ENCODE measurements around the gene TRIP10. TPM values are rescaled to one million over a fixed set of nuclear protein-coding genes. Genes with fewer than 3 reads are reported as not detected.

Gene TRIP10
- total and polyA plus RNA-seq, 5 donors from 2014 or later, result 0.37 to 2.6 (median 0.44) TPM; not detected in 1

GRCh38 chr19:6723108-6723618 lies 16.3 kb upstream of the TRIP10 start:
- Mint-ChIP-seq H3K27ac (no peak overlapping the region), H3K4me3 (no peak overlapping the region)

GRCh38 chr19:6723738-6724137 lies 15.7 kb upstream of the TRIP10 start:
- H3K4me3 Mint-ChIP-seq, result peak overlapping the region in 1 of 4 donors; percentile 48
- no peak overlapping the region for H3K4me3 ChIP-seq (ENCODE audit: low read depth, low read length)
- H3K27me3 Mint-ChIP-seq, result peaks cover 5% of the 10 kb centered on the region

More at GRCh38 chr19:6723108-6723618, 16.3 kb upstream of the TRIP10 start:
- H3K9me3 Mint-ChIP-seq, result peaks cover 0 to 1% (median 0%) of the 10 kb centered on the region in 7 donors
- no peaks in the 10 kb centered on the region for H3K36me3 ChIP-seq (ENCODE audit: control insufficient read depth, insufficient read depth, low read length)
- H3K9me3 ChIP-seq (ENCODE audit: control insufficient read depth in 2 of 2, low read length in 2 of 2), result no peaks in the 10 kb centered on the region
- no peak overlapping the region for H3K4me3 ChIP-seq (ENCODE audit: low read depth, low read length)
- H3K36me3 Mint-ChIP-seq, result no peaks in the 10 kb centered on the region
- no peaks in the 10 kb centered on the region for H3K27me3 ChIP-seq (ENCODE audit: control insufficient read depth, insufficient read depth, low read length)
- no peak overlapping the region for H3K27ac ChIP-seq (ENCODE audit: insufficient read depth, low read length, poor library complexity, severe bottlenecking)
- peaks cover 5% of the 10 kb centered on the region for H3K27me3 Mint-ChIP-seq
- H3K4me1 Mint-ChIP-seq, result peaks cover 0 to 11% (median 2%) of the 10 kb centered on the region in 4 donors
- DNase-seq (no peak), ATAC-seq (ENCODE audit: low read depth in 2 of 2) (no peak)
- no peaks in the 10 kb centered on the region for H3K4me1 ChIP-seq (ENCODE audit: control insufficient read depth, insufficient read depth, low read length, poor library complexity, severe bottlenecking)

GRCh38 chr19:6724631-6725492 lies 14.6 kb upstream of the TRIP10 start:
- no peak overlapping the region for H3K27ac ChIP-seq (ENCODE audit: insufficient read depth, low read length, poor library complexity, severe bottlenecking)

More at GRCh38 chr19:6723738-6724137, 15.7 kb upstream of the TRIP10 start:
- no peak overlapping the region for H3K27ac Mint-ChIP-seq
- peaks cover 0 to 11% (median 2%) of the 10 kb centered on the region in 4 donors for H3K4me1 Mint-ChIP-seq
- H3K36me3 ChIP-seq (ENCODE audit: control insufficient read depth, insufficient read depth, low read length), result no peaks in the 10 kb centered on the region
- no peak overlapping the region for H3K27ac ChIP-seq (ENCODE audit: insufficient read depth, low read length, poor library complexity, severe bottlenecking)
- no peak for ATAC-seq (ENCODE audit: low read depth in 2 of 2)
- H3K9me3 ChIP-seq (ENCODE audit: control insufficient read depth in 2 of 2, low read length in 2 of 2), result no peaks in the 10 kb centered on the region
- no peaks in the 10 kb centered on the region for H3K36me3 Mint-ChIP-seq
- H3K27me3 ChIP-seq (ENCODE audit: control insufficient read depth, insufficient read depth, low read length), result no peaks in the 10 kb centered on the region
- DNase-seq, result no peak
- H3K9me3 Mint-ChIP-seq, result peaks cover 0 to 1% (median 0%) of the 10 kb centered on the region in 7 donors
- H3K4me1 ChIP-seq (ENCODE audit: control insufficient read depth, insufficient read depth, low read length, poor library complexity, severe bottlenecking), result no peaks in the 10 kb centered on the region

GRCh38 chr19:6725513-6726231 lies 13.8 kb upstream of the TRIP10 start:
- Histone ChIP-seq H3K4me3 (ENCODE audit: low read depth, low read length) (no peak overlapping the region), H3K4me1 (ENCODE audit: control insufficient read depth, insufficient read depth, low read length, poor library complexity, severe bottlenecking) (no peaks in the 10 kb centered on the region), H3K27ac (ENCODE audit: insufficient read depth, low read length, poor library complexity, severe bottlenecking) (no peak overlapping the region), H3K27me3 (ENCODE audit: control insufficient read depth, insufficient read depth, low read length) (no peaks in the 10 kb centered on the region), H3K9me3 (ENCODE audit: control insufficient read depth in 2 of 2, low read length in 2 of 2) (no peaks in the 10 kb centered on the region), H3K36me3 (ENCODE audit: control insufficient read depth, insufficient read depth, low read length) (no peaks in the 10 kb centered on the region)
- Mint-ChIP-seq H3K27ac (no peak overlapping the region), H3K4me3 (no peak overlapping the region), H3K9me3 (peaks cover 0 to 1% (median 0%) of the 10 kb centered on the region in 7 donors), H3K4me1 (peaks cover 0 to 11% (median 2%) of the 10 kb centered on the region in 4 donors), H3K36me3 (peaks cover 4% of the 10 kb centered on the region), H3K27me3 (peaks cover 5% of the 10 kb centered on the region)
- ATAC-seq (ENCODE audit: low read depth in 2 of 2) (no peak), DNase-seq (no peak)

More at GRCh38 chr19:6724631-6725492, 14.6 kb upstream of the TRIP10 start:
- DNase-seq, result no peak
- no peaks in the 10 kb centered on the region for H3K9me3 ChIP-seq (ENCODE audit: control insufficient read depth in 2 of 2, low read length in 2 of 2)
- H3K27me3 ChIP-seq (ENCODE audit: control insufficient read depth, insufficient read depth, low read length), result no peaks in the 10 kb centered on the region
- H3K4me3 ChIP-seq (ENCODE audit: low read depth, low read length), result no peak overlapping the region
- no peaks in the 10 kb centered on the region for H3K36me3 ChIP-seq (ENCODE audit: control insufficient read depth, insufficient read depth, low read length)
- Mint-ChIP-seq H3K9me3 (peaks cover 0 to 1% (median 0%) of the 10 kb centered on the region in 7 donors), H3K4me3 (no peak overlapping the region), H3K36me3 (peaks cover 4% of the 10 kb centered on the region), H3K27me3 (peaks cover 5% of the 10 kb centered on the region), H3K27ac (peak overlapping the region in 1 of 3 donors; percentile 37), H3K4me1 (peaks cover 0 to 11% (median 2%) of the 10 kb centered on the region in 4 donors)
- ATAC-seq (ENCODE audit: low read depth in 2 of 2), result no peak
- H3K4me1 ChIP-seq (ENCODE audit: control insufficient read depth, insufficient read depth, low read length, poor library complexity, severe bottlenecking), result no peaks in the 10 kb centered on the region

- H3K27ac Mint-ChIP-seq, result peak overlapping the region in 1 of 3 donors; percentile 52
- no peak overlapping the region for H3K4me3 Mint-ChIP-seq
- peaks cover 9% of the 10 kb centered on the region for H3K36me3 Mint-ChIP-seq
- no peak for DNase-seq
- Histone ChIP-seq H3K27me3 (ENCODE audit: control insufficient read depth, insufficient read depth, low read length) (no peaks in the 10 kb centered on the region), H3K4me3 (ENCODE audit: low read depth, low read length) (no peak overlapping the region), H3K36me3 (ENCODE audit: control insufficient read depth, insufficient read depth, low read length) (peaks cover 5% of the 10 kb centered on the region), H3K9me3 (ENCODE audit: control insufficient read depth in 2 of 2, low read length in 2 of 2) (no peaks in the 10 kb centered on the region), H3K27ac (ENCODE audit: insufficient read depth, low read length, poor library complexity, severe bottlenecking) (no peak overlapping the region), H3K4me1 (ENCODE audit: control insufficient read depth, insufficient read depth, low read length, poor library complexity, severe bottlenecking) (no peaks in the 10 kb centered on the region)
- peaks cover 0 to 1% (median 0%) of the 10 kb centered on the region in 7 donors for H3K9me3 Mint-ChIP-seq
- ATAC-seq (ENCODE audit: low read depth in 2 of 2), result no peak
- no peaks in the 10 kb centered on the region for H3K27me3 Mint-ChIP-seq
- H3K4me1 Mint-ChIP-seq, result peaks cover 0 to 7% (median 2%) of the 10 kb centered on the region in 4 donors
Observed at GRCh38 chr19:6728346-6728745, 11.1 kb upstream of the TRIP10 start.

- no peaks in the 10 kb centered on the region for H3K27me3 ChIP-seq (ENCODE audit: control insufficient read depth, insufficient read depth, low read length)
- no peaks in the 10 kb centered on the region for H3K4me1 ChIP-seq (ENCODE audit: control insufficient read depth, insufficient read depth, low read length, poor library complexity, severe bottlenecking)
- no peak overlapping the region for H3K27ac ChIP-seq (ENCODE audit: insufficient read depth, low read length, poor library complexity, severe bottlenecking)
- H3K4me3 Mint-ChIP-seq, result no peak overlapping the region
- H3K4me3 ChIP-seq (ENCODE audit: low read depth, low read length), result no peak overlapping the region
- ATAC-seq (ENCODE audit: low read depth in 2 of 2) (no peak), DNase-seq (no peak)
- H3K36me3 Mint-ChIP-seq, result peaks cover 9% of the 10 kb centered on the region
- H3K4me1 Mint-ChIP-seq, result peaks cover 0 to 6% (median 3%) of the 10 kb centered on the region in 4 donors
- H3K27ac Mint-ChIP-seq, result no peak overlapping the region
- H3K9me3 Mint-ChIP-seq, result no peaks in the 10 kb centered on the region
- peaks cover 5% of the 10 kb centered on the region for H3K36me3 ChIP-seq (ENCODE audit: control insufficient read depth, insufficient read depth, low read length)
- no peaks in the 10 kb centered on the region for H3K9me3 ChIP-seq (ENCODE audit: control insufficient read depth in 2 of 2, low read length in 2 of 2)
- no peaks in the 10 kb centered on the region for H3K27me3 Mint-ChIP-seq
Observed at GRCh38 chr19:6729573-6730152, 9.8 kb upstream of the TRIP10 start.

GRCh38 chr19:6730153-6730804 lies 9.2 kb upstream of the TRIP10 start:
- ATAC-seq (ENCODE audit: low read depth in 2 of 2) (no peak), DNase-seq (peak in 1 of 3 donors; percentile 29)
- Histone ChIP-seq H3K4me3 (ENCODE audit: low read depth, low read length) (no peak overlapping the region), H3K4me1 (ENCODE audit: control insufficient read depth, insufficient read depth, low read length, poor library complexity, severe bottlenecking) (no peaks in the 10 kb centered on the region), H3K36me3 (ENCODE audit: control insufficient read depth, insufficient read depth, low read length) (peaks cover 5% of the 10 kb centered on the region), H3K27ac (ENCODE audit: insufficient read depth, low read length, poor library complexity, severe bottlenecking) (no peak overlapping the region), H3K27me3 (ENCODE audit: control insufficient read depth, insufficient read depth, low read length) (no peaks in the 10 kb centered on the region), H3K9me3 (ENCODE audit: control insufficient read depth in 2 of 2, low read length in 2 of 2) (no peaks in the 10 kb centered on the region)
- Mint-ChIP-seq H3K9me3 (no peaks in the 10 kb centered on the region), H3K4me1 (peaks cover 0 to 4% (median under 1%) of the 10 kb centered on the region in 4 donors), H3K27me3 (no peaks in the 10 kb centered on the region), H3K36me3 (peaks cover 9% of the 10 kb centered on the region), H3K4me3 (no peak overlapping the region), H3K27ac (no peak overlapping the region)

Data from CD4-positive, CD25-positive, alpha-beta regulatory T cell (primary cell).